Stimulated activated CD4-positive, alpha-beta T cell treated with anti-CD3 and anti-CD28 coated beads, Interleukin-15, amount 100 ng/mL, for 48 hours (primary cell): ENCODE measurements around the gene CHMP2A.
"Not testable (repeated sequence)": the region's sequence is repeated elsewhere in the genome, so short reads cannot be mapped to it uniquely, and the experiment has no call there.

Source experiments
- DNase-seq, 2 donors: peaks; one replicate each; pipeline ENCODE4 v3.0.0-alpha.2; 2020; ENCODE audit warnings: low read depth in 2 of 2

The CHMP2A gene

DNA sequence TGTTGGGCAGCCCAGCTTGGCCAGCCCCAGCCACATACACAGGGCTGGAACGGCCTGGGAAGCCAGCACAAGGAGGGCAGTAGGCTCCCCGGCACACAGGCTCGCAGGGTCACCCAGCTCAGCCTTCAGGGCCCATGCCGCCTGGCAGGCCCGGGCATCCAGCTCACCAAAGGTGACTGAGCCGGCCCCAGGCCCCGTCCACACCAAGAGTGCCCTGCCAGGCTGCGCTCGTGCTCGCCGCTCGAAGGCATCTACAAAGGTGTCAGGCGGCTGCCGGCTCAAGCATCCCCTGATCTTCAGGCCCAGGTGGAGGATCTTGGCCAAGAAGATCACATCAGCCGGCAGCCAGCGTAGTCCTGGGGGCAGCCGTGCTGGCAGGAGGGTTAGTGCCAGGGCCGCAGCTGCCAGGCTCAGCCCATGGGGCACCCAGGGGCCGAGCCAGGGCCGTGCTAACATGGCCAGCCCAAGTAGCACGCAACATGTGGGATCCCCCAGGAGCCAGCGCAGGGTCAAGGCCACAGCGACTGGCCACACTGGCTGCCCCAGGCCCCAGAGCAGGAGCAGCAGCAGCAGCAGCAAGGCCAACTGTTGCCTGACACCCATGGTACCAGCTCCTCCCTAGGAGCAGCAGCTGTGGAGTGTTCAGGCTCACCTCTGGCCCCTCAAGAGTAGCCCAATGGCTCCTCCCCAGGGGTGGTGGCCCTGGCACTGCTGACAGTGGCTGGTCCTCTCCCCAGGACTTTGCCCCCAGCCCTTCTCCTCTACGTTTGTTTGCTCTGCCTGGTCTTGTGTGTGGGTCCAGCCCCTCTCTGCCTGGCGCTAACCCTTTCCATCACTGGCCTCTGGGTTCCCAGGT is 43.3 kb downstream of the CHMP2A start, which contains the start of gene SLC27A5:
Gene SLC27A5, minus strand, starts transcription at position 640 of the 856 bp plus-strand sequence. Its CDS starts 37 bp downstream, at position 603.
- DNase-seq = no peak

DNA sequence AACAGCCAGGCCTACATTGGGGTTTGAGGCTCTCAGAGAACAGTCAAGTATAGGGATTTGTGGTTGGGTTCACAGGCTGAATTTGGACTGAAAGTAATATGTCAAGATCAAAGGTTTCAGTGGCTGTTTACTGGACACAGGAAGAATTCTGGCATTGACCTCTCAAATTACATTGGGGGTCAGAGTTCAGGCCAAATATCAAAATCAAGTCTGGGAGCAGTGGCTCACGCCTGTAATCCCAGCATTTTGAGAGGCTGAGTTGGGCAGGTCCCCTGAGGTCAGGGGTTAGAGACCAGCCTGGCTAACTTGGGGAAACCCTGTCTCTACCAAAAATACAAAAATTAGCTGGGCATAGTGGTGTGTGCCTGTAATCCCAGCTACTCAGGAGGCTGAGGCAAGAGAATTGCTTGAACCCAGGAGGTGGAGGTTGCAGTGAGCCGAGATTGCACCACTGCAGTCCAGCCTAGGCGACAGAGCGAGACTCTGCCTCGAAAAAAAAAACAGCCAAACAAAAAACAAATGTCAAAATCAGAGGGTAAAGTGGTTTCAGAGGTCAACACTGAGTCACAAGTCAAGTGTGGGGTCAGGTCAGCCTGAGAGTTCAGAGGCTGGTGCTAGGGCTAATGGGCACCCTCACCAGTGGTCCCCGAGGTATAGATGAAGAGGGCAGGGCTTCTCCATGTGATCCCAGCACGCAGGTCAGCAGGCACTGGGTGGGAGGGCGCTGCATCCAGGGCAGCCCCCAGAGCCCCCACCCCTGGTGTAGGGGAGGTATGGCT is 44.6 kb downstream of the CHMP2A start:
- DNase-seq = no peak

DNA sequence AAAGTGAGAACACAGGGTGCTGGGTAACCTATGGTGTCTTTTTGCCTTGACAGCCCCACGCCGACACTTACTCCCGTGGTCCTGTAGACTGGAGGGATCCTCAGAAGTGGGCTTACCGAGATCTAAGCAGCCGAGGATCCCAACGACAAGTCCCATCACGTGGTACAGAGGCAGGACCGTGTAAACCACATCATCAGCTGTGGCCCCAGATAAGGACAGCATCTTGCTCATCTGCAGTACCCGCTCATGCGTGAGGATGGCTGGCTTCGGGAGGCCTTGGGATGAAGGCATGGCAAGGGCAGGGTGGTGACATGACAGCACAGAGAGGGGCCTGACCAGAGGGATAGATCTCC is 45.2 kb downstream of the CHMP2A start:
- no peak for DNase-seq

DNA sequence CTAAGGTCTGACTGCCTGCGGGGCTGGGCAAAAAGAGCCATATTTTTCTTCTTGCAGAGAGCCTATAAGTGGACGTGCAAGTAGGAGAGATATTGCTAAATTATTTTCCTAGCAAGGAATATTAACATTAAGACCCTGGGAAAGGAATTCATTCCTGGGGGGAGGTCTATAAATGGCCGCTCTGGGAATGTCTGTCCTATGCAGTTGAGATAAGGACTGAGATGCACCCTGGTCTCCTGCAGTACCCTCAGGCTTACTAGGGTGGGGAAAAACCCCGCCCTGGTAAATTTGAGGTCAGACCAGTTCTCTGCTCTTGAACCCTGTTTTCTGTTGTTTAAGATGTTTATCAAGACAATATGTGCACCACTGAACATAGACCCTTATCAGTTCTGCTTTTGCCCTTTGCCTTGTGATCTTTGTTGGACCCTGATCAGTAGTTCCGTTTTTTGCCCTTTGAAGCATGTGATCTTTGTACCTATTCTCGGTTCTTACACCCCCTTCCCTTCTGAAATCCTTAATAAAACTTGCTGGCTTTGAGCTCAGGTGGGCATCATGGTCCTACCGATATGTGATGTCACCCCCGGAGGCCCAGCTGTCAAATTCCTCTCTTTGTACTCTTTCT is 47.2 kb downstream of the CHMP2A start:
- DNase-seq = not testable (repeated sequence)
